NOMO-1 treated with DMSO at 0.1 percent for 48 hours (cell line): ENCODE results near the gene CCDC88C.
"Not testable (repeated sequence)": the region's sequence is repeated elsewhere in the genome, so short reads cannot be mapped to it uniquely, and the experiment has no call there.

Experiments
- DNase-seq: peaks from one replicate; lab custom pipeline; 2025; ENCODE audit not compliant: unreplicated experiment; lab: John Stamatoyannopoulos, UW

Gene CCDC88C

DNA sequence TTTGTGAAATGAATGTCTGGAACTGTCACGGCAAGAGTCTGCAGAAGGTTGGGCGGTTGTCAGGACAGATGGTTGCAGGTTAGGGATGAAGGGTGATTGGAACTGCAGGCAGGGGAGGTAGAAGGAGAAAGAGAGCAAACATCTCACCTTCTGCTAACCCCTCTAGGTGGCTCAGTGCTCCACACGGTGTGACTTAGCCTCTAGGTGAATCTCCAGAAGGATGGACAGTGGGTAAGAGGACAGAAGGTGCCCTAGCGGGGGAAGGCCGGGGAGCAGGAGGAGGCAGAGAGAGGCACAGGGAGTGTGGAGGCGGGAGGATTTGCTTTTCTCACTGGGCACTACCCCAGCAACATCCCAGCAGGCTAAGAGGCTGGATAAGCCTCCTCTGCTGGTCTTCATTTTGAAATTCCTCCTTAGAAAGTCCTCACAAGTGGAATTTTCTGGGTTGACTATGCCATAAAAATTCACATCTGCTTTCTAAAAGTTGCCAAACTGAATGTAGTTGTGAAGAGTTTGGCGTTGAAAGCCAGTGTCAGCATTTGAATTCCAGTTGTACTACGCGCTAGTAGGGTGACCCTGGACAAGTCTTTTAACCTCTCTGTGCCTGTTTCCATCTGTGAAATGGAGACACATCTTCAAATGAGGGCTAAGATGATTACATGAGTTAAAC is 162.5 kb downstream of the CCDC88C start:
- DNase-seq = no peak

DNA sequence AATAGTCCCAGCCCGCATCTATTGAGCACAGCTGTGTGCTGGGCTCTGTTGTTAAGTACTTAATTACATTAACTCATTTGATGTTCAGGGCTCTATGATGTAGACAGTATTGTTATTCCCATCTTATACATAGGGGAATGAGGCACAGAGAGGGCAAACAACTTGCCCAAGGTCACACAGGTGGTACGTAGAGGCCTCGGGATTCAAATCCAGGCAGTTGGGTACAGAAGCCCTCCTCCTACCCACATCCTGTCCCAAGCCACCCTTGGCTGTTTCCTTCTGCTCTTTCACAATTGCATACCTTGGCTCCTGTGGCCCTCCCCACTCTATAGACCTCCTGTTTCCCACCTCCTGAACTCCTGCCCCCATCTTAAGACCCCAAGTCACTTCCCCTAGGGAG is 163.2 kb downstream of the CCDC88C start:
- peak; percentile 13 for DNase-seq

DNA sequence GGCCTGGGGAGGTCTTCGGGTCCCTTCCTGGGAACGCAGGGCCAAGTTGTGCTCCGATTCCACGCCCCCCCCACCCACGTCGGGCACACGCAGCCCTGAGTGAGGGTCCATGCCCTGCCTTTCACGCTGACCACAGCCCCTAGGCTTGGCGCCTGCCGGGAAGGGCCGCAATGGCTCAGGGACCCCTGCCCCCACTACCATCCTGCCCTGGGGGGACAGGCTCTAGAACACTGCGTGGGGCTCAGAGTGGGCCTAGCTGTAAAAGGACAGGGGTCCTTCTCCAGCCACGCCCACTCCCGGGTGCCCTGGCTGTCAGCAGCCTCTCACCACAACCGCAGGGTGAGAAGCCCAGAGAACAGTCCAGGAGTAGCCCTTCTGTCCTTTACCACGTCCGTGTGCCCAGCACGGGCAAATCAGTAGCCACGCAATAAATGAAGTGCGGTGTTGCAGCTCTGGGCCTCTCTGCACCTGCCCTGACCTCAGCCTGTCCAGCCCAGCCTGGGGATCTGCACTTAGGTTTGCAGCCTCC is 163.8 kb downstream of the CCDC88C start:
- DNase-seq = no peak

- no peak for DNase-seq
Measured at GRCh38 chr14:91252871-91253794, 164.5 kb downstream of the CCDC88C start.

DNA sequence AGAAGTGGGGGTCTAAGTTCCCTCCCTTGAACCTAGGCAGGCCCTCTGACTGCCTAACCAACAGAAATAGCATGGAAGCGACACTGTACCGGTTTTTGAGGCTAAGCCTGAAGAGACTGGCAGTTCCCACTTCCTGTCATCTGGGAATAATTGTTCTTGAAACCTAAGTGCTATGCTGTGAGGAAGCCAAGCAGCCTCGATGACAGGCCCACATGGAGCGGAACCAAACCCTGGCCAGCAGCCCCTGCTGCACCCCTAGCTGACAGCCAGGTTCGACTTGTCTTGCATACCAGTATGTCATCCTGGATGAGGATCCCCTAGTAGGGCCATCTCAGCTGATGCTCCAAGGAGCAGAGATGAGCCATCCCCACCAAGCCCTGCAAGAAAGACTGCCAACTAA is 166.7 kb downstream of the CCDC88C start:
- no peak for DNase-seq

- peak; percentile 75 for DNase-seq
Measured at GRCh38 chr14:91249841-91250616, 167.6 kb downstream of the CCDC88C start.

DNA sequence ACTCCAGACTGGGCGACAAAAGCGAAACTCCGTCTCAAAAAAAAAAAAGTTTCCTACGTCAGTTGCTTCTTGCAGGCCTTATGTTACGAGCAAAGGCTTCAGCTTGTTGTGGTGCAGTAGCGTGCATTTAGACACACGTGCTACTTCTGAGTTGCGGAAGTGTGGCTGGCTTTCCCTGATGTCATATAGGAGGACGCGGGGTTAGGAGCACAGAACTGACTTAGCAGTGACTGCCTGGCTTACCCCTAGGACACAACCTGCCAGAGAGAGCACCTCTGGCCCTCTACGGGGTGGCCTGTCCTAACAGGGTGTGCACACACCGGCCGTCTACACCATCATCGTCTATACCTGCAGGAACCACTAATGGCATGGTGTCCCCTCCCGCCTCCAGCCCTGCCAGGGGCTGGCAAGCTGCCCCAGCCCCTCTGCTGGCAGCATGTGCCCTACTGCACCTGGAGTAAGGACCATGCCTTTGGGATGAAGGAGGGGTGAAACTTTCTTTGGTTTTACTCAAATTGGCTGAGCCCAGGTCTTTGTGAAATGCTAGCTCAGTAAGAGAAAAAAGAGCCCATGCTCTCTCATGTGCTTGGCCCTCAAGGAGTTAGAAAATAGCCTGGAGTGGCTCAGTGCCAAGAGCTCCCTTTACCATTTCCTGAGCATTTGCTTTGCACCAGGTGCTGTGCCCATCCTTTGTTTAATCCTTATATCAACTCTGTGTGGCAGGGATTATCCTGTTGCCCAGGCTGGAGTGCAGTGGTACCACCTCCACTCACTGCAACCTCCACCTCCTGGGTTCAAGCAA is 171.4 kb downstream of the CCDC88C start:
- DNase-seq = no peak

- not testable (repeated sequence) for DNase-seq
Measured at GRCh38 chr14:91245616-91246015, 172.0 kb downstream of the CCDC88C start.

GRCh38 chr14:91245029-91245428 is 172.6 kb downstream of the CCDC88C start:
- no peak for DNase-seq

GRCh38 chr14:91244501-91244901 is 173.1 kb downstream of the CCDC88C start, which contains the start of gene GPR68:
Gene GPR68, minus strand, starts transcription at chr14:91244704. Its CDS starts 9,654 bp downstream, at chr14:91235050.
- DNase-seq = no peak

GRCh38 chr14:91243074-91243471 is 174.5 kb downstream of the CCDC88C start:
- no peak for DNase-seq

DNA sequence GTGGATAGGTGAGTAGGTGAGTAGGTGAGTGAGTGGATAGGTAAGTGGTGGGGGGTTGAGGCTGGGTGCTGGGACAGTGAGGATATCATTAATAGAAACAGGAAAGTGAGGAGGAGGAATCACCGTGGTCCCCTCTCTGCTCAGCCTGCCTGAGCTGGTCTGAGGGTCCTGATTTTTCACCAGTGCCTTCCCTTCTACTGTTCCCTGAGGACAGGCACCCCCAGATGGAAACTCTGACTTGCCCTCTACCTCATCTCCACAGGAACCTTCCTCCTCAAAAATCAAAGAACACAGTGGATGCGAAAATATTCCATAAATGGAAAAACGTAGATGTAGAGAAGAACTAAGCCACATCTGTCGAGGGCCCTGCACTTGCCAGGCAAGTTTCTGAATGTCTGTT is 175.0 kb downstream of the CCDC88C start:
- DNase-seq = no peak

DNA sequence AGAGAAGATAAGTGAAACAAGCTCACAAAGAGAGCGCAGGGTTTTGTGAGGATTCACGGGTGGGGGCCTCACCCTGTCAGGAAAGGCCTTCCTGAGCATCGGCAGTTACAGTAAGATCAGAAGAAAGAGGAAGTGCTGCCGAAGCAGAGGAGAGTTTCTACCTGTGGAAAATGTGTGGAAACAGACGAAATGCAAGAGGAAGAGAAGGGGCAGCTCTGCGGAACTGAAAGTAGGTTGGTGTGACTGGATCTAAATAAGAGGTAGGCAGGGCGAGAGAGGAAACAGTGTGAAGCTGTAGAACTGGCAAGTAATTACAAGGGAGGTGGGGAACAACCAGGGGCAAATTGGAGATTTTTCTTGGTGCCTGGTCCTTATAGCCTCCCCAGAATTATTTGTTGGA is 175.8 kb downstream of the CCDC88C start:
- peak; percentile 99 for DNase-seq

DNA sequence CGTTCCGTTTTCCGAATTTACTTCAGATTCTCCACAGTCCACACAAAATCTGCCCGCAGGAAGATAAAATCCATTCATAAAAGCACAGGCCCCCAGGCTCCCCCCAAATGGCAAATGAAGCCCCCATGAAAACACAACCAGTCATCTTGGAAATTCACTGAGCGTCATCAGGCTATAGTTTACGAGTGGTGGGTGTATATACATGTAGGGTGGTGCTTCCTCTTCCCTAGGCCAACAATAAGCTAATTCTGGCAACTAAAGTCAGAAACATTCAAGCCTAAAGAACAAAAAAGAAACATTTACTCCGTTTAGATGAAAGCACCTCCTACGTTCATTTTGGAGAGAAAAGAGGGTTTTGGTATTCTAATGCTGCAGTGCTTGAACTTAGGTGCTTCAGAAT is 179.0 kb downstream of the CCDC88C start:
- DNase-seq = no peak

DNA sequence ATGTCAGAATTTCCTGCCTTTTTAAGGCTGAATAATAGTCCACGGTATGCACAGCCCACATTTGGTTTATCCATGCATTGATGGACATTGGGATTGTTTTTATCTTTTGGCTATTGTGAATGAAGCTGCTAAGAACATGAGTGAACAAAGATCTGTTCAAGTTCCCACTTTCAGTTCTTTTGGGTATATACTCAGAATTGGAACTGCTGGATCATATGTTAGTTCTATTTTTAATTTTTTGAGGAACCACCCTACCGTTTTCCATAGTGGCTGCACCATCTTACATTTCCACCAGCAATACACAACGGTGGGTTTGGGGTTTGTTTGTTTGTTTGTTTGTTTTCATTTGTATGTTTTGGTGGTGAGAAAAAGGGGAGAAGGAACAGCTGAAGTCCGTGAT is 179.5 kb downstream of the CCDC88C start:
- no peak for DNase-seq

DNA sequence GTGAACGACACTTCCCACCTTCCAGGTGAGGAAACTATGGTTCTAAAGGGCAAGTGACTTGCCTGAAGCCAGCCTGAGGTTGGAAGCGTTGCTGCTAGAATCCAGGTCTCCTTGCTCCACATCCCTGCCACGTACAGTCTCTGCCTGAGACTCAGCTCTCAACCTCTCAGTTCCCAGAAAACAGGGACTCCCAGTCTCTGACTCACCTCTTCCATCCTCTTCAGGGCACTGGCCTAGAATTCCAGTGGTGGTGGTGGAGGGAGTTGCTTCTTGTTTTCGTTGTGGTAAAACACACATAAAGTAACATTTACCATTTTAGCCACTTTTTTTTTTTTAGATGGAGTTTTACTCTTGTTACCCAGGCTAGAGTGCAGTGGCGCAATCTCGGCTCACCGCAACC is 180.4 kb downstream of the CCDC88C start:
- DNase-seq = no peak

- DNase-seq = no peak
Measured at GRCh38 chr14:91235841-91236240, 181.8 kb downstream of the CCDC88C start.

GRCh38 chr14:91234791-91235114 is 182.9 kb downstream of the CCDC88C start:
- no peak for DNase-seq

DNA sequence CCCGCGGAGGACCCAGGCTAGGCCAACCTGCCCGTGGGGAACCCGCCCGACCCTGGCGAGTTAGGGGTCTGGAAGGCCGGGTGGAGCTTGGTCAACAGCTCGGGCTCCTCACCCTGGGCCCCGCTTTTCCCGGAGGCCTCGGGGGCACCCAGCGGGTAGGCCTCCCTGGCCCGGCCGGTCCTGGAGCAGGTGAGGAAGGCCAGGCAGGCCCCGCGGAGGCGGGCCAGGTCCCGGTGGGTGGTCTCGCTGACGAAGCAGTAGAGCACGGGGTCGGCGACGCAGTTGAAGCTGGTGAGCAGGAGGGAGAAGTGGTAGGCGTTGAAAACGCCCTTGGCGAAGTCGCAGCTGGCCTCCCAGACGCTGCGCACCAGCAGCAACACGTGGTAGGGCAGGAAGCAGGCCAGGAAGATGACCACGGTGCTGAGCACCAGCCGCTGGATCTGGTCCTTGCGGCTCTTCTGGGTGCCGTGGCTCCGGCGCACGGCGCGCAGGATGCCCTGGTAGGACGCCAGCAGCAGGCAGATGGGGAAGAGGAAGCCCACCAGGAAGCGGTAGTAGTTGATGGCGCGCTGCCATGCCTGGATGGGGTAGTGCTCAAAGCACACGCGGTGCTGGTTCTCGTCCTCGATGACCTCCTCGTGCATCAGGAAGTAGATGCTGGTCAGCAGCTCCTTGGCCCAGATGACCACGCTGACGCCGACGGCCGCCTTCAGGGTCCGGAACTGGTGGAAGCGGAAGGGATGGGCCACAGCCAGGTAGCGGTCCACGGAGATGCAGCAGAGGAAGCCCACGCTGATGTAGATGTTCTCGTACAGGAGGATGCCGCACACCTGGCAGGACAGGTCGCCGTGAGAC is 183.5 kb downstream of the CCDC88C start:
- no peak for DNase-seq

DNA sequence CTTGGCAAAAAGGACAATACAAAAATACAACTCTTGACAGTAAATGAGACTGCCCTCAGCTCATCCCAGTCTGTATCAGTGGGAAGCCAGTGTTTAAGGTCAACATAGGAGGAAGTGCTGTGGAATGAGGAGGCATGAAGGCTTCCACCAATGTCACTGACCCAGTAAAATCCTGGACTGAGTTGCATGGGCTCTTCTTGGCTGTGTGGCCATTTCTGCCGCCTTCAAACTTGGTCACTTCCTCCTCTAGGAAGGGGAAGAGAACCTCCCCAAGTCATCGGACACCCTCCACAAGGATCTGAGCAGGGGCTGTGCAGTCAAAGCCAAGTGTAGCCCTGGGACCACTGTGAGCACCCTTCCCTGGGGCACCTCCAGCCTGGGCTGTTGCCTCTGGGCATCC is 185.0 kb downstream of the CCDC88C start:
- DNase-seq = no peak
